CD8-positive, alpha-beta memory T cell (primary cell): ENCODE measurements around the gene TTLL4. TPM values are rescaled to one million over a fixed set of nuclear protein-coding genes. Genes with fewer than 3 reads are reported as not detected.
"Not testable (repeated sequence)": the region's sequence is repeated elsewhere in the genome, so short reads cannot be mapped to it uniquely, and the experiment has no call there.

Source experiments
- CTCF ChIA-PET: fragments of 350-600 bp; sonication (Branson Sonifier 250); formaldehyde crosslinking; loops from one replicate; lab custom pipeline; 2021; ENCODE audit warnings: antibody characterized with exemption; lab: Charles Lee
- POLR2A ChIA-PET: fragments of 350-600 bp; sonication (Branson Sonifier 250); formaldehyde crosslinking; loops from one replicate; lab custom pipeline; 2021; ENCODE audit warnings: antibody characterized with exemption; lab: Charles Lee
- DNase-seq, 5 donors: peaks; one replicate each; pipeline versions ENCODE4 v3.0.0 to v3.0.0-alpha.2; 2020 to 2022; ENCODE audit warnings: mixed read lengths in 1 of 5
- H3K27ac ChIP-seq: one replicate; pipeline ENCODE4 v1.7.0; 2013; ENCODE audit warnings: low read depth, mild to moderate bottlenecking, low read length, moderate library complexity
- H3K27me3 ChIP-seq: 2 replicates; pipeline ENCODE4 v1.7.0; 2013; ENCODE audit warnings: low read length, mild to moderate bottlenecking; ENCODE audit not compliant: insufficient read depth, poor library complexity, severe bottlenecking
- H3K36me3 ChIP-seq: 2 replicates; pipeline ENCODE4 v1.7.0; 2013; ENCODE audit warnings: mild to moderate bottlenecking, low read length, moderate library complexity; ENCODE audit not compliant: insufficient read depth
- H3K4me1 ChIP-seq: 2 replicates; pipeline ENCODE4 v1.7.0; 2013; ENCODE audit warnings: mild to moderate bottlenecking, low read length, moderate library complexity; ENCODE audit not compliant: insufficient read depth
- H3K4me3 ChIP-seq: 2 replicates; pipeline ENCODE4 v1.7.0; 2013; ENCODE audit warnings: mild to moderate bottlenecking, low read length
- H3K9me3 ChIP-seq: 2 replicates; pipeline ENCODE4 v1.7.0; 2013; ENCODE audit warnings: mild to moderate bottlenecking, low read length
- H3K27ac Mint-ChIP-seq, 8 donors: one replicate each; pipeline ENCODE4 v1.8.0; 2020 to 2021; ENCODE audit warnings: mixed read lengths in 8 of 8, mild to moderate bottlenecking in 6 of 8, inconsistent platforms in 3 of 8, moderate library complexity in 3 of 8
- H3K27me3 Mint-ChIP-seq, 2 donors: one replicate each; pipeline ENCODE4 v1.8.0; 2020 to 2021; ENCODE audit warnings: mixed read lengths in 2 of 2, mild to moderate bottlenecking in 1 of 2, moderate library complexity in 1 of 2
- H3K36me3 Mint-ChIP-seq, 3 donors: one replicate each; pipeline ENCODE4 v1.8.0; 2020 to 2021; ENCODE audit warnings: mixed read lengths in 3 of 3, inconsistent platforms in 1 of 3, mild to moderate bottlenecking in 1 of 3
- H3K4me1 Mint-ChIP-seq, 3 donors: one replicate each; pipeline ENCODE4 v1.8.0; 2020 to 2021; ENCODE audit warnings: mixed read lengths in 3 of 3, inconsistent platforms in 1 of 3, mild to moderate bottlenecking in 1 of 3
- H3K4me3 Mint-ChIP-seq, 7 donors: one replicate each; pipeline ENCODE4 v1.8.0; 2020 to 2021; ENCODE audit warnings: mixed read lengths in 7 of 7, mild to moderate bottlenecking in 6 of 7, moderate library complexity in 4 of 7, inconsistent platforms in 2 of 7
- H3K9me3 Mint-ChIP-seq, 5 donors: one replicate each; pipeline ENCODE4 v1.8.0; 2020 to 2022; ENCODE audit warnings: mixed read lengths in 5 of 5, mild to moderate bottlenecking in 3 of 5, moderate library complexity in 2 of 5, inconsistent platforms in 1 of 5
- polyA plus RNA-seq: library from polyadenylated mRNA; unstranded; fragments of 300-500 nt; fragmentation: Illumina TruSeq; gene quantifications from one replicate; pipeline ENCODE4 v1.2.3, GENCODE V29; 2021
- total RNA-seq, 2 experiments: library from RNA; stranded (reverse); gene quantifications; one replicate each; pipeline ENCODE4 v1.2.3, GENCODE V29; 2021

TTLL4 gene
- total and polyA plus RNA-seq, 3 experiments from 2014 or later: 7.1 to 44.2 (median 42.0) TPM

DNA sequence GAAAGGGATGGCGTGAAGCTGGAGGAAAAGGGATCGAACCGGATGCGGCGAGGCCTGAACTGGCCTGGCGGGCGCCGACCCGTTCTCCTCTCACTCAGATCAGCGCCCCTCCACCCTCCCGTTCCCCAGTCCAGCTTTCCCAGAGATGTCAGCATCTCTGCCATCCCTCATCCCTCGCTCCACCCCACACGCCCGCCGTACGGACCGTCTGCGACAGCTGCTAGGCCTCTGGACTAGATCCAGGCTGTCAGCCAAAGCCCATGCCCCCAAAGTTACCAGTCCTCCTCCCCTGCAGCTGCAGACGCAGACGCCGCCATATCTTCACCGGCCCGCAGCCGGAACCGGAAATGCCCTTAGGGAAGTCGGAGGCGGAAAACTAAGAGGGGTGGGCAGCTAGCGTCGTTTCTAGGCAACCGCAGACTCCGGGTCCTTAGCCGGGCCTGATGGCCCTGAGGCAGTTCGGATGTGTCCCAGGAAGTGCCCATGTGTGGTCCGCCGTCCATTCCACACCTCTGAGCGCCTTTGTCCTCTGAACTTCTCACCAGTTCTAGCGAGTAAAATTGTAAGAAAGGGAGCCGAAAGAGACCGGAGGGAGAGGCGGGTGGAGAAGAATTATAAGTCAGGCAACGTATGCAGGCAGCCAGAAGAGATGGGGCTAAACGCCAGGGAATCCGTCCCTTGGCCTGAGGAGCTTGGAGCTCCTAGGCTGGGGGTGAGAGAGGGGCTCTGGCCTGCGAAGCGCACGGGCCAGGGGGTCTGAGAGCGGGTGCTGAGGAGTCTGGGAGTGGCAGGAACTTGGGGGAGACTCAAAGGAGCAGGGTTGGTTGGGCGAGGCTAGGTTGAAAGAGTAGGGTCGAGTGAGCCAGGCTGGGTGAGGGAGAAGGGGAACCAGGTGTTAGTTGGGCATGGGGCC lies 38.7 kb upstream of the TTLL4 start, which contains the start of the genes RNF25 and STK36:
Gene RNF25, minus strand, starts transcription at position 349 of the 913 bp plus-strand sequence. Its CDS starts 32 bp downstream, at position 317.
Gene STK36, plus strand, starts transcription at position 433 of the 913 bp plus-strand sequence. CDS start 744 bp downstream, outside the sequence.
- Histone ChIP-seq H3K36me3 (peaks cover 13% of the 10 kb centered on the region), H3K27ac (peak within 1 kb of the TSS; percentile 82), H3K4me1 (peaks cover 17% of the 10 kb centered on the region), H3K9me3 (no peaks in the 10 kb centered on the region), H3K27me3 (no peaks in the 10 kb centered on the region), H3K4me3 (peak within 1 kb of the TSS; percentile 97)
- peak; percentile 69 to 89 (median 78) for DNase-seq
- H3K36me3 Mint-ChIP-seq: peaks cover 0 to 43% (median 6%) of the 10 kb centered on the region in 3 donors
- H3K27me3 Mint-ChIP-seq: no peaks in the 10 kb centered on the region
- peaks cover 21 to 35% (median 23%) of the 10 kb centered on the region in 3 donors for H3K4me1 Mint-ChIP-seq
- no peaks in the 10 kb centered on the region for H3K9me3 Mint-ChIP-seq
- H3K27ac Mint-ChIP-seq: peak within 1 kb of the TSS; percentile 85 to 99 (median 98)
- H3K4me3 Mint-ChIP-seq: peak within 1 kb of the TSS; percentile 89 to 100 (median 98)
- ChIA-PET POLR2A (interaction anchor here (0.7 to 3.5 kb wide), 3 partner anchors 13 to 265 kb away, joined by 3 to 39 read pairs (median 3); partner anchors contain the start of genes BCS1L, TTLL4 and ZNF142), CTCF (interaction anchor here (1.0 to 3.0 kb wide), 5 partner anchors 13 to 731 kb away, joined by 3 to 34 read pairs (median 5); partner anchors contain the start of genes BCS1L, TTLL4 and ZNF142)

DNA sequence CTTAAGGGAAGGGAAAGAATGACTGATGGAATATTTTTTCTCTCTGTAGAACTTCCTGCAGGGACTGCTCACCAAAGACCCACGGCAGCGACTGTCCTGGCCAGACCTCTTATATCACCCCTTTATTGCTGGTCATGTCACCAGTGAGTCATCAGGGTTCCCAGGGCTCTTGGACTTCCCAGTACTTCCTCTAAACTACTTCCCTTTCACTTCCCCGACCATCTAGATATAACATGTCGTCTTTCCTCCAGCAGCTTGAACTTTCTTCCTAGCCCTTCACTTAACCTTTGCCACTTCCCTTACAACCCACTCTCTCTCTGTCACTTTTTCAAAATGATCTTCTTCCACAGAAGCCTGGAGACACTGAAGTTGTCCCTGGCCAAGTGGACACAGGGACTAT lies 31.5 kb upstream of the TTLL4 start:
- peak overlapping the region in 1 of 7 donors; percentile 29 for H3K4me3 Mint-ChIP-seq
- no peaks in the 10 kb centered on the region for H3K4me1 ChIP-seq
- H3K27ac ChIP-seq: no peak overlapping the region
- peaks cover 0 to 38% (median 6%) of the 10 kb centered on the region in 3 donors for H3K36me3 Mint-ChIP-seq
- no peaks in the 10 kb centered on the region for H3K27me3 ChIP-seq
- POLR2A ChIA-PET: no interaction called here
- no peak overlapping the region for H3K4me3 ChIP-seq
- no peaks in the 10 kb centered on the region for H3K27me3 Mint-ChIP-seq
- peak overlapping the region in 1 of 8 donors; percentile 47 for H3K27ac Mint-ChIP-seq
- CTCF ChIA-PET: no interaction called here
- no peaks in the 10 kb centered on the region for H3K4me1 Mint-ChIP-seq
- H3K9me3 Mint-ChIP-seq: no peaks in the 10 kb centered on the region
- H3K36me3 ChIP-seq: no peaks in the 10 kb centered on the region
- H3K9me3 ChIP-seq: no peaks in the 10 kb centered on the region
- no peak for DNase-seq

DNA sequence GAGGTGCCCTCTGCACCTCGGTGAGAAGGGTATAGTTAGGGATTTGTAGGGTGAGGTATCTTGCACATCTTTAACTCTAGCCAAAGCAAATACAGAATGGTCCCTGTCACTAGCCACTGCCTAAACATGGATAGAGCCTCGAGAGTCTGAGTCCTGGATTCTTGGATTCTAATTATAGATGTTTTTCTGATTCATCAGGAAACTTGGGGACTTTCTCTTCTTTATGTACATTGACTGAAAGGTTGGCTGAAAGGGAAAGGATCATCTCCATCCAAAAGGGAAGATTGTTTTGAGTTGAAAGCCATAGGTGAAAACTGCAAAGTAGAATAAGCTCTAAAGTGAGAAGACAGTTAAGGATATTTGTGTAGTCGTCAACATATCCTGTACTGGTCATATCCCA lies 30.6 kb upstream of the TTLL4 start:
- Histone ChIP-seq H3K9me3 (no peaks in the 10 kb centered on the region), H3K36me3 (no peaks in the 10 kb centered on the region), H3K4me1 (no peaks in the 10 kb centered on the region), H3K27ac (no peak overlapping the region), H3K4me3 (no peak overlapping the region), H3K27me3 (no peaks in the 10 kb centered on the region)
- H3K27ac Mint-ChIP-seq: no peak overlapping the region
- H3K27me3 Mint-ChIP-seq: no peaks in the 10 kb centered on the region
- DNase-seq: no peak
- ChIA-PET POLR2A (no interaction called here), CTCF (no interaction called here)
- no peaks in the 10 kb centered on the region for H3K4me1 Mint-ChIP-seq
- H3K4me3 Mint-ChIP-seq: no peak overlapping the region
- H3K9me3 Mint-ChIP-seq: no peaks in the 10 kb centered on the region
- H3K36me3 Mint-ChIP-seq: peaks cover 0 to 39% (median 6%) of the 10 kb centered on the region in 3 donors

DNA sequence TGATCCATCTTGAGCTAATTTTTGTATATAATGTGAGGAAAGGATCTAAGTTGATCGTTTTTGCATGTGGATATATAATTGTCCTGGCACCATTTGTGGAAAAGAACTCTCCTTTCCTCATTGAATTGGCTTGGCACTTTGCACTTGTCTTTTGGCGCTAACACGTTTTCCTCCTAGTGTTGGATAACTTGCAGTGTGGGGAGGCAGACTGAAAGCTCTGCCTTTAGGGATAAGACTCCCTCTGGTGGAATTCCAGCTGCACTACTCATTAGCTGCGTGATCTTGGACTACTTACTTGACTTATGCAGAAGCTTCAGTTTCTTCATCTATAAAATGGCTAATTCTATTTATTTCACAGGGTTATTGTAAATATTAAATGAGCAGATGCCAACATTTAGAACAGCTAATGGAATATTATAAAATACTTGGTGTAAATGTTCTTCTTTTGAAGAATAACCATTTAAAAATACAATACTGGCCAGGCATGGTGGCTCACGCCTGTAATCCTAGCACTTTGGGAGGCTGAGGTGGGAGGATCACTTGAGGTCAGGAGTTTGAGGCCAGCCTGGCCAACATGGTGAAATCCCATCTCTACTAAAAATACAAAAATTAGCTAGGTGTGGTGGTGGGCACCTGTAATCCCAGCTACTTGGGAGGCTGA lies 23.1 kb upstream of the TTLL4 start:
- H3K4me1 Mint-ChIP-seq, H3K9me3 Mint-ChIP-seq, H3K4me1 ChIP-seq, H3K27me3 Mint-ChIP-seq, POLR2A ChIA-PET, H3K4me3 Mint-ChIP-seq, H3K27me3 ChIP-seq, H3K36me3 ChIP-seq, H3K27ac ChIP-seq, H3K27ac Mint-ChIP-seq, H3K4me3 ChIP-seq, H3K9me3 ChIP-seq: not testable (repeated sequence)
- peaks cover 7 to 44% (median 14%) of the 10 kb centered on the region in 3 donors for H3K36me3 Mint-ChIP-seq
- CTCF ChIA-PET: interaction anchor here (0.9 to 1.9 kb wide), 4 partner anchors 12 to 29 kb away, joined by 3 to 16 read pairs (median 4); partner anchors contain the start of genes BCS1L and ZNF142
- DNase-seq: peak in 2 of 5 donors; percentile 7 to 18

DNA sequence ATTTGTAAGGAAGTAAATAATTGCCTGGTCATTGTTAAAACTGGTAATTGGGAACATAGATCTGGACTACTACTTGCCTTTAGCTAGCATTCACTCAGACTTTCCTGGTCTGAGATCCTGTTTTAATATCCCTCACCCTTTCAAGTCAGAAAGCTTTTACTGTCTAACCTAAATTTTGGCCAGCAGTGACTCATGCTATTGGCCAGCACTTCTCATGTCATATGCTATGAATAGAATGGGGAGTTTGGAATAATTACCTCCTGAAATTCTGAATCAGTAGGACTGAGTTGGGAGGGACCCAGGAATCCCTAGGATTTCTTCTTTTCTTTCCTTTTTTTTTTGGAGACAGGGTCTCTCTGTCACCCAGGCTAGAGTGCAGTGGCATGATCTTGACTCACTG lies 19.4 kb upstream of the TTLL4 start:
- Histone ChIP-seq H3K4me3 (no peak overlapping the region), H3K36me3 (no peaks in the 10 kb centered on the region), H3K4me1 (no peaks in the 10 kb centered on the region), H3K9me3 (no peaks in the 10 kb centered on the region), H3K27ac (no peak overlapping the region), H3K27me3 (no peaks in the 10 kb centered on the region)
- POLR2A ChIA-PET: no interaction called here
- Mint-ChIP-seq H3K27me3 (no peaks in the 10 kb centered on the region), H3K36me3 (peaks cover 9 to 60% (median 14%) of the 10 kb centered on the region in 3 donors), H3K4me1 (peaks cover 0 to 1% (median 0%) of the 10 kb centered on the region in 3 donors), H3K9me3 (no peaks in the 10 kb centered on the region), H3K4me3 (no peak overlapping the region), H3K27ac (no peak overlapping the region)
- DNase-seq: no peak
- CTCF ChIA-PET: no interaction called here

DNA sequence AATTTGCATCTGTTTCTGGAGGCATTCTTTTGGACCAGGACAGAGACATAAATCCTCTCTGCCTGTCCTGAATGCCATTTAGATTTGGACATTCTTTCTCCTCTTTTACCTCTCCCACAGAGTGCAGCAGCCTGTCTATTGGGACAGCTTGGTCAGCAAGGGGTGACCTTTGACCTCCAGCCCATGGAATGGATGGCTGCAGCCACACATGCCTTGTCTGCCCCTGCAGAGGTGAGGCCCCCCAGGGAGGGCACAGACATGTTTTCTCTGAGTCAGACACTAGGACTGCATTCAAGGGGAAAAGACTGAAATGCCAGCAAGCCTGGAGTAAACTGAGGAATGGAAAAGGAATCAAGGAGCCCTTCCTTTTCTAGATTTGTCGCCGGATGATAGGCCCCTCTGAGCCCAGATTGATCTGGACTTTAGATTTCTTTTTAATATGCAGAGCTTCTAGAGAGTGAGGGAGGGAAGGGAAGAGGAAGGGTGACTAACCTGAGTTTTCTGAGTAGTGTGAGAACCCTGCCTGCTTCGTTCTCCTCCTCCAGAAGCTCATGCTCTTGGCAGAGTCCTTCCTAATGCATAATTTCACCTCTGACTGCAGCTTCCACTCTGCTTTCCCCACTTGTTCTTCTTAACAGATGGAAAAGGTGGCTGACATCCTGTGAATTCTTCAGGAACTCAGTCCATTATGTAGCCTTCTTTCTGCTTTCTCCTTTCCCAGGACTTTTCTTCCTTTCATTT lies 16.1 kb upstream of the TTLL4 start:
- H3K36me3 ChIP-seq: no peaks in the 10 kb centered on the region
- Mint-ChIP-seq H3K27ac (peak overlapping the region in 2 of 8 donors; percentile 47 to 64), H3K9me3 (no peaks in the 10 kb centered on the region), H3K4me3 (no peak overlapping the region), H3K27me3 (no peaks in the 10 kb centered on the region), H3K36me3 (peaks cover 9 to 56% (median 10%) of the 10 kb centered on the region in 3 donors), H3K4me1 (no peaks in the 10 kb centered on the region)
- H3K4me3 ChIP-seq: no peak overlapping the region
- no peaks in the 10 kb centered on the region for H3K4me1 ChIP-seq
- ChIA-PET CTCF (no interaction called here), POLR2A (no interaction called here)
- H3K27ac ChIP-seq: no peak overlapping the region
- no peaks in the 10 kb centered on the region for H3K9me3 ChIP-seq
- H3K27me3 ChIP-seq: no peaks in the 10 kb centered on the region
- DNase-seq: no peak

DNA sequence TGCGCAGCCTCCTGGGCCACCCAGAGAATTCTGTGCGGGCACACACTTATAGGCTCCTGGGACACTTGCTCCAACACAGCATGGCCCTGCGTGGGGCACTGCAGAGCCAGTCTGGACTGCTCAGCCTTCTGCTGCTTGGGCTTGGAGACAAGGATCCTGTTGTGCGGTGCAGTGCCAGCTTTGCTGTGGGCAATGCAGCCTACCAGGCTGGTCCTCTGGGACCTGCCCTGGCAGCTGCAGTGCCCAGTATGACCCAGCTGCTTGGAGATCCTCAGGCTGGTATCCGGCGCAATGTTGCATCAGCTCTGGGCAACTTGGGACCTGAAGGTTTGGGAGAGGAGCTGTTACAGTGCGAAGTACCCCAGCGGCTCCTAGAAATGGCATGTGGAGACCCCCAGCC lies 11.8 kb upstream of the TTLL4 start:
- Histone ChIP-seq H3K27ac (no peak overlapping the region), H3K27me3 (no peaks in the 10 kb centered on the region), H3K4me3 (no peak overlapping the region), H3K9me3 (no peaks in the 10 kb centered on the region), H3K4me1 (no peaks in the 10 kb centered on the region), H3K36me3 (no peaks in the 10 kb centered on the region)
- H3K4me3 Mint-ChIP-seq: no peak overlapping the region
- no peaks in the 10 kb centered on the region for H3K9me3 Mint-ChIP-seq
- H3K4me1 Mint-ChIP-seq: no peaks in the 10 kb centered on the region
- ChIA-PET CTCF (no interaction called here), POLR2A (no interaction called here)
- H3K36me3 Mint-ChIP-seq: peaks cover 0 to 22% (median 8%) of the 10 kb centered on the region in 3 donors
- no peak for DNase-seq
- H3K27me3 Mint-ChIP-seq: no peaks in the 10 kb centered on the region
- no peak overlapping the region for H3K27ac Mint-ChIP-seq
